H9 (cell line): ENCODE measurements around the gene CWC27. TPM values are rescaled to one million over a fixed set of nuclear protein-coding genes. Genes with fewer than 3 reads are reported as not detected.
A peak's percentile ranks its signal among the peaks of the same experiment; 100 is the strongest.

Experiments used
- DNase-seq: peaks from one replicate; pipeline ENCODE4 v3.0.0-alpha.2; 2017
- H2AFZ ChIP-seq: one replicate; pipeline ENCODE4 v1.6.1; 2013; ENCODE audit warnings: mild to moderate bottlenecking, low read length, control low read depth, moderate library complexity
- H2AK5ac ChIP-seq: 2 replicates; pipeline ENCODE4 v1.6.1; 2013; ENCODE audit warnings: low read length, control low read depth, mixed read lengths; ENCODE audit not compliant: insufficient read length
- H2BK120ac ChIP-seq: one replicate; pipeline ENCODE4 v1.6.1; 2013; ENCODE audit warnings: low read depth, mild to moderate bottlenecking, low read length, control low read depth, inconsistent platforms; ENCODE audit not compliant: poor library complexity, severe bottlenecking
- H2BK12ac ChIP-seq: 2 replicates; pipeline ENCODE4 v1.6.1; 2013; ENCODE audit warnings: low read length, control low read depth, mixed read lengths, low read depth; ENCODE audit not compliant: insufficient read length
- H2BK15ac ChIP-seq: 2 replicates; pipeline ENCODE4 v1.6.1; 2013; ENCODE audit warnings: low read depth, low read length, control low read depth
- H2BK20ac ChIP-seq: one replicate; pipeline ENCODE4 v1.6.1; 2013; ENCODE audit warnings: low read depth, mild to moderate bottlenecking, low read length, control low read depth, inconsistent platforms; ENCODE audit not compliant: poor library complexity, severe bottlenecking
- H2BK5ac ChIP-seq: 2 replicates; pipeline ENCODE4 v1.6.1; 2013; ENCODE audit warnings: low read length, control low read depth, mixed read lengths; ENCODE audit not compliant: insufficient read length
- H3K14ac ChIP-seq: 2 replicates; pipeline ENCODE4 v1.6.1; 2013; ENCODE audit warnings: low read length, control low read depth; ENCODE audit not compliant: insufficient read depth
- H3K18ac ChIP-seq: 2 replicates; pipeline ENCODE4 v1.6.1; 2013; ENCODE audit warnings: low read depth, mild to moderate bottlenecking, mixed read lengths, low read length, control low read depth; ENCODE audit not compliant: insufficient read length
- H3K23ac ChIP-seq: 2 replicates; pipeline ENCODE4 v1.6.1; 2013; ENCODE audit warnings: low read length, control low read depth, mixed read lengths, low read depth; ENCODE audit not compliant: insufficient read length
- H3K23me2 ChIP-seq: 2 replicates; pipeline ENCODE4 v1.6.1; 2013; ENCODE audit warnings: low read depth, mild to moderate bottlenecking, mixed read lengths, low read length, control low read depth; ENCODE audit not compliant: insufficient read length, poor library complexity, severe bottlenecking
- H3K27ac ChIP-seq: 2 replicates; pipeline ENCODE4 v1.5.1; 2013; ENCODE audit warnings: low read length, control low read depth, mixed read lengths, low read depth; ENCODE audit not compliant: insufficient read length
- H3K27me3 ChIP-seq: 2 replicates; pipeline ENCODE4 v1.6.1; 2013; ENCODE audit warnings: low read length, control low read depth, inconsistent platforms; ENCODE audit not compliant: insufficient read depth
- H3K4ac ChIP-seq: 2 replicates; pipeline ENCODE4 v1.6.1; 2013; ENCODE audit warnings: low read depth, mild to moderate bottlenecking, control low read depth, inconsistent platforms, low read length, moderate library complexity
- H3K4me1 ChIP-seq: 2 replicates; pipeline ENCODE4 v1.6.1; 2013; ENCODE audit warnings: low read length, control low read depth, inconsistent platforms; ENCODE audit not compliant: insufficient read depth
- H3K4me2 ChIP-seq: 2 replicates; pipeline ENCODE4 v1.6.1; 2013; ENCODE audit warnings: low read length, control low read depth, mixed read lengths; ENCODE audit not compliant: insufficient read length, insufficient read depth
- H3K56ac ChIP-seq: 2 replicates; pipeline ENCODE4 v1.6.1; 2013; ENCODE audit warnings: low read depth, mild to moderate bottlenecking, mixed read lengths, low read length, control low read depth; ENCODE audit not compliant: insufficient read length
- H3K79me1 ChIP-seq: 2 replicates; pipeline ENCODE4 v1.6.1; 2013; ENCODE audit warnings: low read depth, mild to moderate bottlenecking, moderate library complexity, low read length, control low read depth, inconsistent platforms; ENCODE audit not compliant: insufficient read depth, poor library complexity, severe bottlenecking
- H3K79me2 ChIP-seq: 2 replicates; pipeline ENCODE4 v1.6.1; 2013; ENCODE audit warnings: low read length, control low read depth, inconsistent platforms; ENCODE audit not compliant: insufficient read depth
- H3K9ac ChIP-seq: 2 replicates; pipeline ENCODE4 v1.6.1; 2013; ENCODE audit warnings: low read length, control low read depth, mixed read lengths; ENCODE audit not compliant: insufficient read length; ENCODE audit errors: extremely low read depth
- H3K9me3 ChIP-seq: one replicate; pipeline ENCODE4 v1.6.1; 2013; ENCODE audit warnings: low read depth, low read length, inconsistent platforms; ENCODE audit not compliant: control insufficient read depth
- H3T11ph ChIP-seq: one replicate; pipeline ENCODE4 v1.6.1; 2013; ENCODE audit warnings: mild to moderate bottlenecking, low read length, control low read depth, inconsistent platforms
- H4K20me1 ChIP-seq: one replicate; pipeline ENCODE4 v1.6.1; 2013; ENCODE audit not compliant: control insufficient read depth, insufficient read length, insufficient read depth
- H4K5ac ChIP-seq: 2 replicates; pipeline ENCODE4 v1.6.1; 2013; ENCODE audit warnings: low read depth, mild to moderate bottlenecking, mixed read lengths, low read length, control low read depth; ENCODE audit not compliant: insufficient read length
- H4K8ac ChIP-seq: replicated peaks from 2 replicates; pipeline ENCODE4 v1.6.1; 2013; ENCODE audit warnings: low read length, control low read depth, mixed read lengths, low read depth; ENCODE audit not compliant: insufficient read length
- H4K91ac ChIP-seq: 2 replicates; pipeline ENCODE4 v1.6.1; 2013; ENCODE audit warnings: low read depth, mild to moderate bottlenecking, moderate library complexity, mixed read lengths, low read length, control low read depth; ENCODE audit not compliant: insufficient read length
- H3K27ac Mint-ChIP-seq, 3 experiments: 2 replicates in 2 of 3; 3 replicates in 1 of 3; pipeline ENCODE4 v1.8.0; 2020 to 2021; ENCODE audit warnings: mixed read lengths in 3 of 3, mild to moderate bottlenecking in 1 of 3, moderate library complexity in 1 of 3
- H3K27me3 Mint-ChIP-seq: 2 replicates; pipeline ENCODE4 v1.8.0; 2021; ENCODE audit warnings: low read depth, mild to moderate bottlenecking, moderate library complexity, mixed read lengths
- H3K36me3 Mint-ChIP-seq, 3 experiments: 2 replicates in 2 of 3; 3 replicates in 1 of 3; pipeline ENCODE4 v1.8.0; 2020 to 2021; ENCODE audit warnings: low read depth in 3 of 3, mixed read lengths in 3 of 3; ENCODE audit not compliant: insufficient read depth in 1 of 3
- H3K4me1 Mint-ChIP-seq, 2 experiments: 2 replicates each; pipeline ENCODE4 v1.8.0; 2020; ENCODE audit warnings: mixed read lengths in 2 of 2
- H3K4me3 Mint-ChIP-seq, 2 experiments: 2 replicates in 1 of 2; 3 replicates in 1 of 2; pipeline ENCODE4 v1.8.0; 2020 to 2021; ENCODE audit warnings: mild to moderate bottlenecking in 2 of 2, mixed read lengths in 2 of 2, moderate library complexity in 1 of 2
- H3K9me3 Mint-ChIP-seq, 2 experiments: 2 replicates in 1 of 2; 3 replicates in 1 of 2; pipeline ENCODE4 v1.8.0; 2020; ENCODE audit warnings: mild to moderate bottlenecking in 2 of 2, mixed read lengths in 2 of 2, moderate library complexity in 1 of 2
- total RNA-seq: library from RNA; stranded (reverse); gene quantifications from 2 replicates; pipeline ENCODE4 v1.2.1, GENCODE V29; 2021
- TF ChIP-seq, protein P1 (sequence below): fragments of 200-600 bp; sonication (generic); conservative IDR thresholded peaks from 3 replicates; pipeline ENCODE4 v1.8.0; 2021; ENCODE audit warnings: antibody characterized with exemption, mild to moderate bottlenecking

CWC27 gene
- total RNA-seq, 1 experiment from 2014 or later: 41.9 TPM

DNA sequence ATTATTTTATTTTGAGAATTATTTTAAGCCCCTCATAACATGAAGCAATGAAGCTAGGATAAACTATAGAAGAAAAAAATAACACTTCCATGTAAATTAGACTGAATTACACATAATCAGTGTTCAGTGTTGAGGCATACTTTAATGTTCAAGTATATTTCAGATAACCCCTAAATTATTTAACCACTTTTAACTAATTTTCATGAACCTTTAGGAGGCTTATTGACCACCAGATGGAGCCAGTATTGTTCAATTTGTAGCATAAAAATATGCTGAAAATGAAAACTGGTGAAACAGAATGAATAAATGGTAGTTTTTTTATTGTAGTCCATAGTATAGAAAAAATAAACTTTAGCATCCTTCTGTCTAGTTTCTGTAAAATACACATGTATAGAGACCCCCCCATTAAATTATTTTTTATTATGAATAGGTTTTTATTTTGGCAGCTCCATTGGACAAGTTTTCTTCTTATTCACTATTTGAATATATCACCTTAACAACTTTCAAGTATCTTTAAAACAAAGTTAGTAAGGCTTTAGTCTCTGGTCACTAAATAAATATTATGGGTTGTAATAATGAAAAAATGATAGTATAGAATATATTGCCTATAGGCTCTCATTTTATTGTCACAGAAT, 190.1 kb downstream of the CWC27 start:
- H2BK12ac ChIP-seq: no peak overlapping the region
- H2BK20ac ChIP-seq: no peak overlapping the region
- H3K23me2 ChIP-seq: no peaks in the 10 kb centered on the region
- no peak overlapping the region for H4K5ac ChIP-seq
- H3K4me1 ChIP-seq: no peaks in the 10 kb centered on the region
- no peak overlapping the region for H3K9ac ChIP-seq
- no peak overlapping the region for H3K27ac ChIP-seq
- H3K4me1 Mint-ChIP-seq: no peaks in the 10 kb centered on the region
- no peak overlapping the region for H3K56ac ChIP-seq
- peaks cover 11 to 13% of the 10 kb centered on the region in 2 experiments; a peak in 4 of 5 replicates for H3K9me3 Mint-ChIP-seq
- H3K18ac ChIP-seq: no peak overlapping the region
- H3K23ac ChIP-seq: no peak overlapping the region
- no peaks in the 10 kb centered on the region for H3K27me3 ChIP-seq
- no peak overlapping the region for H2BK5ac ChIP-seq
- peaks cover 9 to 15% (median 11%) of the 10 kb centered on the region in 3 experiments for H3K36me3 Mint-ChIP-seq
- no peak overlapping the region for H4K8ac ChIP-seq
- H3K4me2 ChIP-seq: no peak overlapping the region
- no peak overlapping the region for H2AK5ac ChIP-seq
- H3K27ac Mint-ChIP-seq: no peak overlapping the region
- no peak overlapping the region for H3T11ph ChIP-seq
- H2BK15ac ChIP-seq: no peak overlapping the region
- no peak overlapping the region for H2BK120ac ChIP-seq
- H3K79me2 ChIP-seq: no peaks in the 10 kb centered on the region
- H3K4me3 Mint-ChIP-seq: no peak overlapping the region
- DNase-seq: no peak
- no peaks in the 10 kb centered on the region for H3K79me1 ChIP-seq
- no peaks in the 10 kb centered on the region for H3K27me3 Mint-ChIP-seq
- H2AFZ ChIP-seq: no peak overlapping the region
- TF ChIP-seq, protein P1, sequence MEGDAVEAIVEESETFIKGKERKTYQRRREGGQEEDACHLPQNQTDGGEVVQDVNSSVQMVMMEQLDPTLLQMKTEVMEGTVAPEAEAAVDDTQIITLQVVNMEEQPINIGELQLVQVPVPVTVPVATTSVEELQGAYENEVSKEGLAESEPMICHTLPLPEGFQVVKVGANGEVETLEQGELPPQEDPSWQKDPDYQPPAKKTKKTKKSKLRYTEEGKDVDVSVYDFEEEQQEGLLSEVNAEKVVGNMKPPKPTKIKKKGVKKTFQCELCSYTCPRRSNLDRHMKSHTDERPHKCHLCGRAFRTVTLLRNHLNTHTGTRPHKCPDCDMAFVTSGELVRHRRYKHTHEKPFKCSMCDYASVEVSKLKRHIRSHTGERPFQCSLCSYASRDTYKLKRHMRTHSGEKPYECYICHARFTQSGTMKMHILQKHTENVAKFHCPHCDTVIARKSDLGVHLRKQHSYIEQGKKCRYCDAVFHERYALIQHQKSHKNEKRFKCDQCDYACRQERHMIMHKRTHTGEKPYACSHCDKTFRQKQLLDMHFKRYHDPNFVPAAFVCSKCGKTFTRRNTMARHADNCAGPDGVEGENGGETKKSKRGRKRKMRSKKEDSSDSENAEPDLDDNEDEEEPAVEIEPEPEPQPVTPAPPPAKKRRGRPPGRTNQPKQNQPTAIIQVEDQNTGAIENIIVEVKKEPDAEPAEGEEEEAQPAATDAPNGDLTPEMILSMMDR: peak; percentile 66
- no peak overlapping the region for H3K14ac ChIP-seq
- no peaks in the 10 kb centered on the region for H3K9me3 ChIP-seq
- H3K4ac ChIP-seq: no peak overlapping the region
- no peaks in the 10 kb centered on the region for H4K20me1 ChIP-seq
- no peak overlapping the region for H4K91ac ChIP-seq
